ENCODE measurements around the gene ETHE1.

- TF ChIP-seq, protein P1, sequence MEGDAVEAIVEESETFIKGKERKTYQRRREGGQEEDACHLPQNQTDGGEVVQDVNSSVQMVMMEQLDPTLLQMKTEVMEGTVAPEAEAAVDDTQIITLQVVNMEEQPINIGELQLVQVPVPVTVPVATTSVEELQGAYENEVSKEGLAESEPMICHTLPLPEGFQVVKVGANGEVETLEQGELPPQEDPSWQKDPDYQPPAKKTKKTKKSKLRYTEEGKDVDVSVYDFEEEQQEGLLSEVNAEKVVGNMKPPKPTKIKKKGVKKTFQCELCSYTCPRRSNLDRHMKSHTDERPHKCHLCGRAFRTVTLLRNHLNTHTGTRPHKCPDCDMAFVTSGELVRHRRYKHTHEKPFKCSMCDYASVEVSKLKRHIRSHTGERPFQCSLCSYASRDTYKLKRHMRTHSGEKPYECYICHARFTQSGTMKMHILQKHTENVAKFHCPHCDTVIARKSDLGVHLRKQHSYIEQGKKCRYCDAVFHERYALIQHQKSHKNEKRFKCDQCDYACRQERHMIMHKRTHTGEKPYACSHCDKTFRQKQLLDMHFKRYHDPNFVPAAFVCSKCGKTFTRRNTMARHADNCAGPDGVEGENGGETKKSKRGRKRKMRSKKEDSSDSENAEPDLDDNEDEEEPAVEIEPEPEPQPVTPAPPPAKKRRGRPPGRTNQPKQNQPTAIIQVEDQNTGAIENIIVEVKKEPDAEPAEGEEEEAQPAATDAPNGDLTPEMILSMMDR (conservative IDR thresholded peaks at IDR 0.05 in 1 of 2, IDR thresholded peaks at IDR 0.05 in 1 of 2; ENCODE audit: extremely low read depth in 1 of 2, insufficient read depth in 1 of 2, low read depth in 1 of 2, low read length in 2 of 2), result no peak
- no peak for TF ChIP-seq EZH2 (IDR thresholded peaks at IDR 0.05; ENCODE audit: borderline replicate concordance, low read length)
Observed at GRCh38 chr19:43468354-43469159, 58.4 kb downstream of the ETHE1 start.
